SK-N-MC (cell line): ENCODE data around the gene ILF3.
"Not testable (repeated sequence)": the region's sequence is repeated elsewhere in the genome, so short reads cannot be mapped to it uniquely, and the experiment has no call there.

Experiments
- EZH2 ChIP-seq: fragments of 200-600 bp; sonication (generic); IDR thresholded peaks from one replicate; pipeline ENCODE4 v1.6.1; 2017; ENCODE audit warnings: antibody characterized with exemption
- FOXP2 ChIP-seq: optimal IDR thresholded peaks from 2 replicates; pipeline ENCODE3; 2011; ENCODE audit warnings: mild to moderate bottlenecking, moderate library complexity; ENCODE audit not compliant: insufficient read depth; ENCODE audit errors: extremely low read length, control extremely low read depth
- POLR2AphosphoS5 ChIP-seq: IDR thresholded peaks from 2 replicates; pipeline ENCODE4 v1.6.1; 2012; ENCODE audit warnings: mild to moderate bottlenecking, low read depth, low read length, borderline replicate concordance

DNA sequence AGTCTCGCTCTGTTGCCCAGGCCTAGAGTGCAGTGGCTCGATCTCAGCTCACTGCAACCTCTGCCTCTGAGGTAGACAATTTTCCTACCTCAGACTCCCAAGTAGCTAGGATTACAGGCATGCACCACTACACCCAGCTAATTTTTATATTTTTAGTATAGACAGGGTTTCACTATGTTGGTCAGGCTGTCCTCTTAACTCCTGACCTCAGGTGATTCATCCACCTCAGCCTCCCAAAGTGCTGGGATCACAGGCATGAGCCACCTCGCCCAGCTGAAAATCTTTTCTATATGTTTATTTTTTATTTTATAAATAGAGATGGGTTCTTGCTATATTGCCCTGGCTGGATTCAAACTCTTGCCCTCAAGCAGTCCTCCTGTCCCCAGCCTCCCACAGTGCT is 17.8 kb downstream of the ILF3 start:
- TF ChIP-seq POLR2AphosphoS5, EZH2, FOXP2: not testable (repeated sequence)
